ENCODE measurements around the gene CCL4.

The CCL4 gene

GRCh38 chr17:36133602-36134236 is 30.1 kb downstream of the CCL4 start:
- no peaks in the 10 kb centered on the region for H3K36me3 ChIP-seq (replicated peaks in 1 of 2; ENCODE audit: control insufficient read depth in 2 of 2, insufficient read depth in 2 of 2, low read length in 2 of 2)
- H3K23ac ChIP-seq (ENCODE audit: low read depth, low read length, poor library complexity) = no peak overlapping the region
- no peaks in the 10 kb centered on the region for H3K9me3 ChIP-seq (replicated peaks in 1 of 2; ENCODE audit: control insufficient read depth in 2 of 2, insufficient read depth in 1 of 2, low read depth in 1 of 2, low read length in 2 of 2)
- no peak overlapping the region for H2AFZ ChIP-seq (ENCODE audit: low read length)
- DNase-seq (ENCODE audit: low spot score) = no peak
- no peak overlapping the region for H2BK120ac ChIP-seq (ENCODE audit: low read depth, low read length)
- H4K8ac ChIP-seq (ENCODE audit: low read depth, low read length) = no peak overlapping the region
- peaks cover 0 to 3% (median 0%) of the 10 kb centered on the region in 3 experiments for H3K27me3 ChIP-seq (ENCODE audit: control insufficient read depth in 3 of 3, insufficient read depth in 3 of 3, low read depth in 1 of 3, low read length in 3 of 3)
- WGBS, 2 donors (ENCODE audit: extremely low coverage in 2 of 2, insufficient read length in 2 of 2, insufficient replicate concordance in 1 of 2) = no CpG with 5 or more reads among the region's 4 CpGs
- no peaks in the 10 kb centered on the region for H3K79me1 ChIP-seq (ENCODE audit: low read depth, low read length)
- no peak overlapping the region for H3K4ac ChIP-seq (ENCODE audit: low read length)
- no peak overlapping the region for H4K91ac ChIP-seq (ENCODE audit: low read depth, low read length, poor library complexity)
- peaks cover 0 to 2% of the 10 kb centered on the region in 2 donors for H3K4me1 ChIP-seq (ENCODE audit: control insufficient read depth in 2 of 2, insufficient read depth in 1 of 2, low read depth in 1 of 2, low read length in 2 of 2)
- H3K9ac ChIP-seq (ENCODE audit: low read depth, low read length, poor library complexity) = no peak overlapping the region
- H3K27ac ChIP-seq (replicated peaks; ENCODE audit: low read length) = no peak overlapping the region
- H2BK5ac ChIP-seq (ENCODE audit: low read length) = no peak overlapping the region
- H2BK15ac ChIP-seq (ENCODE audit: low read length) = no peak overlapping the region
- H3K14ac ChIP-seq (ENCODE audit: low read length) = no peak overlapping the region
- no peak overlapping the region for H2AK5ac ChIP-seq (ENCODE audit: low read depth, low read length)
- no peak overlapping the region for H3K4me2 ChIP-seq (ENCODE audit: insufficient read depth, low read length, poor library complexity, severe bottlenecking)
- no peak overlapping the region for H3K18ac ChIP-seq (ENCODE audit: low read length)
- H3K4me3 ChIP-seq (ENCODE audit: low read length in 2 of 2) = no peak overlapping the region
- no peak overlapping the region for H2BK12ac ChIP-seq (ENCODE audit: low read length)

DNA sequence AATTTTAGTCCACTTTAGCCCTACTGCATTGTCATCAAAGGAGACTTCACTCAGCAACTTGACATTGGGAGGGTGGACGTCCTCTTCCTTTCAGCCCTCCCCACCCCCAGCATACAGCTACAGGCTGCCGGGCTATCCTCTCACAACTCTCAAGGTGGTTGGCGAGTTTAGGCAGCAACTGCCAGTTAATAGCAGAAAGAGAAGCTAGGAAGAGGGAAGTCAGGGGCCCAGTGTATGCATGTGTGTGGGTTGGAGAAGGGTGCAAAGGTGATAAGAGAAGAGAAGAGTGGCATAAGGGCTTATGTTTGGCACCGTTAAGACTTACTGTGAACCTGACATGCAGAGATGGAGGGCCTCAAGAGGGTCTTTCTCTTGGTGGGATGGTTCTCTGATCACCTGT is 31.8 kb downstream of the CCL4 start:
- no peak overlapping the region for H2BK120ac ChIP-seq (ENCODE audit: low read depth, low read length)
- no peak overlapping the region for H3K27ac ChIP-seq (replicated peaks; ENCODE audit: low read length)
- no peak overlapping the region for H4K8ac ChIP-seq (ENCODE audit: low read depth, low read length)
- no peak overlapping the region for H3K4me3 ChIP-seq (ENCODE audit: low read length in 2 of 2)
- no peak overlapping the region for H4K91ac ChIP-seq (ENCODE audit: low read depth, low read length, poor library complexity)
- H3K79me1 ChIP-seq (ENCODE audit: low read depth, low read length) = no peaks in the 10 kb centered on the region
- H2BK12ac ChIP-seq (ENCODE audit: low read length) = no peak overlapping the region
- H3K4me2 ChIP-seq (ENCODE audit: insufficient read depth, low read length, poor library complexity, severe bottlenecking) = no peak overlapping the region
- peaks cover 0 to 2% of the 10 kb centered on the region in 2 donors for H3K4me1 ChIP-seq (ENCODE audit: control insufficient read depth in 2 of 2, insufficient read depth in 1 of 2, low read depth in 1 of 2, low read length in 2 of 2)
- no peak overlapping the region for H2AK5ac ChIP-seq (ENCODE audit: low read depth, low read length)
- WGBS, 2 donors (ENCODE audit: extremely low coverage in 2 of 2, insufficient read length in 2 of 2, insufficient replicate concordance in 1 of 2) = no CpG with 5 or more reads among the region's 4 CpGs
- no peak overlapping the region for H3K14ac ChIP-seq (ENCODE audit: low read length)
- no peak for DNase-seq (ENCODE audit: low spot score)
- H3K9me3 ChIP-seq (replicated peaks in 1 of 2; ENCODE audit: control insufficient read depth in 2 of 2, insufficient read depth in 1 of 2, low read depth in 1 of 2, low read length in 2 of 2) = no peaks in the 10 kb centered on the region
- H3K36me3 ChIP-seq (replicated peaks in 1 of 2; ENCODE audit: control insufficient read depth in 2 of 2, insufficient read depth in 2 of 2, low read length in 2 of 2) = no peaks in the 10 kb centered on the region
- no peak overlapping the region for H3K18ac ChIP-seq (ENCODE audit: low read length)
- no peak overlapping the region for H2AFZ ChIP-seq (ENCODE audit: low read length)
- H3K23ac ChIP-seq (ENCODE audit: low read depth, low read length, poor library complexity) = no peak overlapping the region
- no peak overlapping the region for H2BK15ac ChIP-seq (ENCODE audit: low read length)
- no peak overlapping the region for H3K4ac ChIP-seq (ENCODE audit: low read length)
- no peak overlapping the region for H2BK5ac ChIP-seq (ENCODE audit: low read length)
- H3K27me3 ChIP-seq (ENCODE audit: control insufficient read depth in 3 of 3, insufficient read depth in 3 of 3, low read depth in 1 of 3, low read length in 3 of 3) = peaks cover 0 to 3% (median 0%) of the 10 kb centered on the region in 3 experiments
- H3K9ac ChIP-seq (ENCODE audit: low read depth, low read length, poor library complexity) = no peak overlapping the region

DNA sequence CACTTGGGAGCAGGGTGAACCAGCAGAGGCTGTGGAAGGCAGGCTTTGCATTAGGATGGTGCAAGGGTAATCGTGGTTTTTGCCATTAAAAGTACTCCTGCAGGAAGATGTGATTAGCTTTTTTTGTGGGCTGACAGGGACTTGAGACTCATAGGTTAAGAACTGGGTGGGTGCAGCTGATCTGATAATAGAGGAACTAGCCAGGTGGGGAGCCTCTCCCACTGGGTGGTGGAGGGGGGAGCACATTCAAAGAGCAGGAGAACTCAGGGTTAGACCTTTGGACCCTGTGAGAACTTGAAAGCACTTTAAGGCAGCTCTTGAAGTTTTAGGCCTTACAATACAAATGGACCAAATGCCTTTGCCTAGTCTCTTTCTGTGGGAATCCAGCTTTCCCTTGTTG is 32.4 kb downstream of the CCL4 start:
- no peak overlapping the region for H2BK15ac ChIP-seq (ENCODE audit: low read length)
- H3K9me3 ChIP-seq (replicated peaks in 1 of 2; ENCODE audit: control insufficient read depth in 2 of 2, insufficient read depth in 1 of 2, low read depth in 1 of 2, low read length in 2 of 2) = no peaks in the 10 kb centered on the region
- no peak overlapping the region for H2BK120ac ChIP-seq (ENCODE audit: low read depth, low read length)
- H2AK5ac ChIP-seq (ENCODE audit: low read depth, low read length) = no peak overlapping the region
- no peak overlapping the region for H3K27ac ChIP-seq (replicated peaks; ENCODE audit: low read length)
- peaks cover 0 to 2% of the 10 kb centered on the region in 2 donors for H3K4me1 ChIP-seq (ENCODE audit: control insufficient read depth in 2 of 2, insufficient read depth in 1 of 2, low read depth in 1 of 2, low read length in 2 of 2)
- no peaks in the 10 kb centered on the region for H3K79me1 ChIP-seq (ENCODE audit: low read depth, low read length)
- no peak overlapping the region for H3K4ac ChIP-seq (ENCODE audit: low read length)
- peak overlapping the region; percentile 67 for H3K18ac ChIP-seq (ENCODE audit: low read length)
- H2BK5ac ChIP-seq (ENCODE audit: low read length) = no peak overlapping the region
- H4K8ac ChIP-seq (ENCODE audit: low read depth, low read length) = no peak overlapping the region
- H2AFZ ChIP-seq (ENCODE audit: low read length) = no peak overlapping the region
- no peak overlapping the region for H3K23ac ChIP-seq (ENCODE audit: low read depth, low read length, poor library complexity)
- H3K27me3 ChIP-seq (ENCODE audit: control insufficient read depth in 3 of 3, insufficient read depth in 3 of 3, low read depth in 1 of 3, low read length in 3 of 3) = peaks cover 0 to 3% (median 0%) of the 10 kb centered on the region in 3 experiments
- H3K14ac ChIP-seq (ENCODE audit: low read length) = no peak overlapping the region
- H4K91ac ChIP-seq (ENCODE audit: low read depth, low read length, poor library complexity) = no peak overlapping the region
- H3K9ac ChIP-seq (ENCODE audit: low read depth, low read length, poor library complexity) = no peak overlapping the region
- H3K36me3 ChIP-seq (replicated peaks in 1 of 2; ENCODE audit: control insufficient read depth in 2 of 2, insufficient read depth in 2 of 2, low read length in 2 of 2) = no peaks in the 10 kb centered on the region
- DNase-seq (ENCODE audit: low spot score) = no peak
- no CpG with 5 or more reads among the region's 1 CpG for WGBS, 2 donors (ENCODE audit: extremely low coverage in 2 of 2, insufficient read length in 2 of 2, insufficient replicate concordance in 1 of 2)
- H3K4me3 ChIP-seq (ENCODE audit: low read length in 2 of 2) = no peak overlapping the region
- no peak overlapping the region for H3K4me2 ChIP-seq (ENCODE audit: insufficient read depth, low read length, poor library complexity, severe bottlenecking)
- no peak overlapping the region for H2BK12ac ChIP-seq (ENCODE audit: low read length)

- no peak overlapping the region for H4K8ac ChIP-seq (ENCODE audit: low read depth, low read length)
- no peak overlapping the region for H2BK12ac ChIP-seq (ENCODE audit: low read length)
- H3K14ac ChIP-seq (ENCODE audit: low read length) = no peak overlapping the region
- peaks cover 0 to 3% (median 0%) of the 10 kb centered on the region in 3 experiments for H3K27me3 ChIP-seq (ENCODE audit: control insufficient read depth in 3 of 3, insufficient read depth in 3 of 3, low read depth in 1 of 3, low read length in 3 of 3)
- no CpG with 5 or more reads among the region's 1 CpG for WGBS, 2 donors (ENCODE audit: extremely low coverage in 2 of 2, insufficient read length in 2 of 2, insufficient replicate concordance in 1 of 2)
- no peak overlapping the region for H4K91ac ChIP-seq (ENCODE audit: low read depth, low read length, poor library complexity)
- no peak overlapping the region for H3K27ac ChIP-seq (replicated peaks; ENCODE audit: low read length)
- no peak overlapping the region for H2BK5ac ChIP-seq (ENCODE audit: low read length)
- no peak overlapping the region for H2BK120ac ChIP-seq (ENCODE audit: low read depth, low read length)
- H3K4me2 ChIP-seq (ENCODE audit: insufficient read depth, low read length, poor library complexity, severe bottlenecking) = no peak overlapping the region
- H3K4ac ChIP-seq (ENCODE audit: low read length) = no peak overlapping the region
- H2AFZ ChIP-seq (ENCODE audit: low read length) = no peak overlapping the region
- H3K4me3 ChIP-seq (ENCODE audit: low read length in 2 of 2) = no peak overlapping the region
- H3K9ac ChIP-seq (ENCODE audit: low read depth, low read length, poor library complexity) = no peak overlapping the region
- H3K18ac ChIP-seq (ENCODE audit: low read length) = no peak overlapping the region
- no peaks in the 10 kb centered on the region for H3K36me3 ChIP-seq (replicated peaks in 1 of 2; ENCODE audit: control insufficient read depth in 2 of 2, insufficient read depth in 2 of 2, low read length in 2 of 2)
- no peak for DNase-seq (ENCODE audit: low spot score)
- H3K79me1 ChIP-seq (ENCODE audit: low read depth, low read length) = no peaks in the 10 kb centered on the region
- H3K4me1 ChIP-seq (ENCODE audit: control insufficient read depth in 2 of 2, insufficient read depth in 1 of 2, low read depth in 1 of 2, low read length in 2 of 2) = peaks cover 0 to 2% of the 10 kb centered on the region in 2 donors
- no peak overlapping the region for H2AK5ac ChIP-seq (ENCODE audit: low read depth, low read length)
- no peak overlapping the region for H3K23ac ChIP-seq (ENCODE audit: low read depth, low read length, poor library complexity)
- H2BK15ac ChIP-seq (ENCODE audit: low read length) = no peak overlapping the region
- no peaks in the 10 kb centered on the region for H3K9me3 ChIP-seq (replicated peaks in 1 of 2; ENCODE audit: control insufficient read depth in 2 of 2, insufficient read depth in 1 of 2, low read depth in 1 of 2, low read length in 2 of 2)
Measured at GRCh38 chr17:36136439-36136838, 32.8 kb downstream of the CCL4 start.

Data from neuronal stem cell (in vitro differentiated cells).